Sigmoid colon (tissue), 4 donors: ENCODE measurements around the gene TIMM8B.

Source experiments
- EP300 ChIP-seq, 4 donors: sonication (generic); formaldehyde crosslinking; IDR thresholded peaks; one replicate each; pipeline ENCODE4 v1.6.1; 2017; ENCODE audit warnings: antibody characterized with exemption in 4 of 4
- POLR2A ChIP-seq, 2 donors: fragments of 450-650 bp; IDR thresholded peaks; one replicate each; pipeline ENCODE4 v1.6.1; 2016; ENCODE audit warnings: antibody characterized with exemption in 2 of 2, mild to moderate bottlenecking in 2 of 2, moderate library complexity in 2 of 2
- POLR2AphosphoS5 ChIP-seq, 4 donors: sonication (generic); formaldehyde crosslinking; IDR thresholded peaks; one replicate each; pipeline ENCODE4 v1.6.1; 2017; ENCODE audit warnings: antibody characterized with exemption in 4 of 4
- TF ChIP-seq, protein P1 (sequence below), 4 experiments: fragments of 450-650 bp in 3 of 4; fragments of 200-600 bp in 1 of 4; IDR thresholded peaks; one replicate each; pipeline ENCODE4 v1.5.1; 2016 to 2019; ENCODE audit warnings: antibody characterized with exemption in 4 of 4, mild to moderate bottlenecking in 3 of 4, moderate library complexity in 2 of 4

DNA sequence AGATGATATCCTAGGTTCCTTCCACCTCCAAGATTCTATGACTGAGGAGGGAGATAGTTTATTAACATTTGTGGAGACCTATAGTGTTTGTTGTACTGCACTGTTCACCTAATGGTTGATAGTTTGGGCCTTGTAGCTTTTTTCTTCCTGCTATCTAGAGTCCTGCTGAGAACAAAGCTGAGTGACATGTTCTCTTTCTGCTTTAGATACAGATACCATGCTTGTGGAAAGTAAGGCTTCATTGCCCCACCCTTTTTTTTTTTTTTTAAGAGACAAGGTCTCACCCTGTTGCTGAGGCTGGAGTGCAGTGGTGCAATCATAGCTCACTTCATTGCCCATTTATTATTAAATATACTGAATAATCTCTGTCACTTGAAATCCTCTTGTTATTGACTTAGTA, 49.0 kb downstream of the TIMM8B start:
- TF ChIP-seq POLR2A (IDR thresholded peaks at IDR 0.05) (no peak), POLR2AphosphoS5 (IDR thresholded peaks at IDR 0.05) (no peak), EP300 (IDR thresholded peaks at IDR 0.05) (no peak)
- TF ChIP-seq, protein P1, sequence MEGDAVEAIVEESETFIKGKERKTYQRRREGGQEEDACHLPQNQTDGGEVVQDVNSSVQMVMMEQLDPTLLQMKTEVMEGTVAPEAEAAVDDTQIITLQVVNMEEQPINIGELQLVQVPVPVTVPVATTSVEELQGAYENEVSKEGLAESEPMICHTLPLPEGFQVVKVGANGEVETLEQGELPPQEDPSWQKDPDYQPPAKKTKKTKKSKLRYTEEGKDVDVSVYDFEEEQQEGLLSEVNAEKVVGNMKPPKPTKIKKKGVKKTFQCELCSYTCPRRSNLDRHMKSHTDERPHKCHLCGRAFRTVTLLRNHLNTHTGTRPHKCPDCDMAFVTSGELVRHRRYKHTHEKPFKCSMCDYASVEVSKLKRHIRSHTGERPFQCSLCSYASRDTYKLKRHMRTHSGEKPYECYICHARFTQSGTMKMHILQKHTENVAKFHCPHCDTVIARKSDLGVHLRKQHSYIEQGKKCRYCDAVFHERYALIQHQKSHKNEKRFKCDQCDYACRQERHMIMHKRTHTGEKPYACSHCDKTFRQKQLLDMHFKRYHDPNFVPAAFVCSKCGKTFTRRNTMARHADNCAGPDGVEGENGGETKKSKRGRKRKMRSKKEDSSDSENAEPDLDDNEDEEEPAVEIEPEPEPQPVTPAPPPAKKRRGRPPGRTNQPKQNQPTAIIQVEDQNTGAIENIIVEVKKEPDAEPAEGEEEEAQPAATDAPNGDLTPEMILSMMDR (IDR thresholded peaks at IDR 0.05), result no peak
